H1 (cell line): ENCODE data around the gene CSTF3. TPM values are rescaled to one million over a fixed set of nuclear protein-coding genes. Genes with fewer than 3 reads are reported as not detected.

Source experiments
- CTCF ChIA-PET: fragments of 300-600 bp; sonication (Branson Sonifier 250); formaldehyde crosslinking; loops from one replicate; lab custom pipeline; 2021; ENCODE audit not compliant: partially characterized antibody; lab: Charles Lee
- POLR2A ChIA-PET: fragments of 300-600 bp; sonication (Branson Sonifier 250); formaldehyde crosslinking; loops from one replicate; lab custom pipeline; 2021; ENCODE audit warnings: inconsistent platforms; ENCODE audit not compliant: partially characterized antibody; lab: Charles Lee
- DNase-seq, 2 experiments: peaks; one replicate each; pipeline versions ENCODE4 v3.0.0 to v3.0.0-alpha.2; 2010 to 2022; ENCODE audit warnings: low spot score in 2 of 2, low read depth in 1 of 2, mixed read lengths in 1 of 2
- FAIRE-seq: peaks from 2 replicates; lab custom pipeline; 2011; peaks lifted over from hg19 to GRCh38; lab: Jason Lieb, UNC
- H2AFZ ChIP-seq: 2 replicates; pipeline ENCODE4 v1.8.1; 2012; ENCODE audit warnings: low read length, inconsistent platforms
- H2AK5ac ChIP-seq: 2 replicates; pipeline ENCODE4 v1.6.1; 2013; ENCODE audit warnings: low read depth, low read length
- H2BK120ac ChIP-seq: replicated peaks from 2 replicates; pipeline ENCODE3; 2013; ENCODE audit warnings: low read depth, low read length, inconsistent platforms
- H2BK12ac ChIP-seq: 2 replicates; pipeline ENCODE4 v1.6.1; 2013; ENCODE audit warnings: low read depth, low read length
- H2BK15ac ChIP-seq: 2 replicates; pipeline ENCODE4 v1.6.1; 2013; ENCODE audit warnings: low read length
- H2BK20ac ChIP-seq: 2 replicates; pipeline ENCODE4 v1.6.1; 2013; ENCODE audit warnings: low read length
- H2BK5ac ChIP-seq: 2 replicates; pipeline ENCODE4 v1.6.1; 2013; ENCODE audit warnings: low read depth, low read length
- H3K14ac ChIP-seq: 2 replicates; pipeline ENCODE4 v1.6.1; 2013; ENCODE audit warnings: inconsistent platforms; ENCODE audit not compliant: insufficient read length
- H3K18ac ChIP-seq: 2 replicates; pipeline ENCODE4 v1.6.1; 2013; ENCODE audit warnings: low read length; ENCODE audit errors: extremely low read depth
- H3K23ac ChIP-seq: 2 replicates; pipeline ENCODE4 v1.6.1; 2013; ENCODE audit warnings: inconsistent platforms; ENCODE audit not compliant: insufficient read length
- H3K23me2 ChIP-seq: 2 replicates; pipeline ENCODE4 v1.6.1; 2013; ENCODE audit warnings: low read depth, low read length
- H3K27ac ChIP-seq: 2 replicates; pipeline ENCODE4 v1.6.1; 2011; ENCODE audit warnings: low read depth, low read length, inconsistent platforms
- H3K27me3 ChIP-seq, 4 experiments: replicated peaks in 1 of 4; 1 replicate in 1 of 4; 2 replicates in 3 of 4; pipeline versions ENCODE4 v1.6.1 to v1.8.1; 2011 to 2013; ENCODE audit warnings: low read length in 3 of 4, mild to moderate bottlenecking in 3 of 4, inconsistent platforms in 2 of 4, mixed read lengths in 2 of 4, moderate library complexity in 1 of 4; ENCODE audit not compliant: control insufficient read depth in 3 of 4, insufficient read depth in 3 of 4; ENCODE audit errors: extremely low read depth in 1 of 4
- H3K36me3 ChIP-seq, 4 experiments: 2 replicates each; pipeline versions ENCODE4 v1.6.1 to v1.8.1; 2011 to 2013; ENCODE audit warnings: mild to moderate bottlenecking in 4 of 4, low read length in 3 of 4, moderate library complexity in 2 of 4, control low read depth in 1 of 4, inconsistent platforms in 1 of 4; ENCODE audit not compliant: insufficient read depth in 4 of 4, control insufficient read depth in 2 of 4
- H3K4ac ChIP-seq: replicated peaks from 2 replicates; pipeline ENCODE3; 2013; ENCODE audit warnings: low read length, low read depth, mixed read lengths, inconsistent platforms; ENCODE audit not compliant: insufficient read length
- H3K4me1 ChIP-seq, 4 experiments: replicated peaks in 1 of 4; 1 replicate in 1 of 4; 2 replicates in 3 of 4; pipeline versions ENCODE4 v1.6.1 to v1.8.1; 2011 to 2013; ENCODE audit warnings: low read length in 3 of 4, inconsistent platforms in 2 of 4, mixed read lengths in 1 of 4; ENCODE audit not compliant: insufficient read depth in 4 of 4, control insufficient read depth in 3 of 4
- H3K4me2 ChIP-seq, 2 experiments: 2 replicates each; pipeline versions ENCODE4 v1.6.1 to v1.8.1; 2011 to 2013; ENCODE audit warnings: low read depth in 2 of 2, low read length in 2 of 2, control low read depth in 1 of 2, inconsistent platforms in 1 of 2, mild to moderate bottlenecking in 1 of 2; ENCODE audit not compliant: insufficient read depth in 1 of 2
- H3K4me3 ChIP-seq, 4 experiments: fragments of 200-600, 300-600 bp in 1 of 4; sonication (generic), shearing (Covaris generic), sonication (Bioruptor Twin) in 1 of 4; 2 replicates each; pipeline versions ENCODE4 v1.5.1 to v1.8.1; 2011 to 2016; ENCODE audit warnings: low read length in 4 of 4, low read depth in 3 of 4, control low read depth in 2 of 4, inconsistent platforms in 2 of 4, mild to moderate bottlenecking in 2 of 4, mixed read lengths in 1 of 4, moderate library complexity in 1 of 4; ENCODE audit not compliant: insufficient read depth in 2 of 4; ENCODE audit errors: extremely low read depth in 1 of 4
- H3K56ac ChIP-seq: replicated peaks from 2 replicates; pipeline ENCODE3; 2013; ENCODE audit warnings: low read depth, mild to moderate bottlenecking, mixed read lengths, low read length, inconsistent platforms; ENCODE audit not compliant: insufficient read length
- H3K79me1 ChIP-seq: 2 replicates; pipeline ENCODE4 v1.6.1; 2013; ENCODE audit warnings: low read depth, low read length, control low read depth
- H3K79me2 ChIP-seq, 2 experiments: 2 replicates each; pipeline versions ENCODE4 v1.6.1 to v1.8.1; 2012 to 2013; ENCODE audit warnings: low read length in 2 of 2, mild to moderate bottlenecking in 2 of 2, inconsistent platforms in 1 of 2; ENCODE audit not compliant: insufficient read depth in 2 of 2, control insufficient read depth in 1 of 2
- H3K9ac ChIP-seq, 4 experiments: replicated peaks in 1 of 4; 1 replicate in 1 of 4; 2 replicates in 3 of 4; pipeline versions ENCODE4 v1.6.1 to v1.8.1; 2011 to 2013; ENCODE audit warnings: low read depth in 3 of 4, low read length in 3 of 4, control low read depth in 2 of 4, mild to moderate bottlenecking in 2 of 4, moderate library complexity in 2 of 4, inconsistent platforms in 1 of 4; ENCODE audit errors: extremely low read depth in 1 of 4
- H3K9me3 ChIP-seq, 2 experiments: 2 replicates each; pipeline versions ENCODE4 v1.6.1 to v1.8.1; 2012 to 2013; ENCODE audit warnings: mild to moderate bottlenecking in 2 of 2, moderate library complexity in 2 of 2, control low read depth in 1 of 2, inconsistent platforms in 1 of 2, low read depth in 1 of 2, low read length in 1 of 2, mixed read lengths in 1 of 2; ENCODE audit not compliant: insufficient read depth in 2 of 2
- H4K20me1 ChIP-seq, 2 experiments: replicated peaks in 1 of 2; 2 replicates each; pipeline versions ENCODE3 to v1.8.1; 2011 to 2013; ENCODE audit warnings: inconsistent platforms in 2 of 2, low read length in 2 of 2, mild to moderate bottlenecking in 1 of 2; ENCODE audit not compliant: insufficient read depth in 2 of 2, control insufficient read depth in 1 of 2
- H4K5ac ChIP-seq: 2 replicates; pipeline ENCODE4 v1.6.1; 2013; ENCODE audit warnings: low read length, low read depth, mixed read lengths, inconsistent platforms; ENCODE audit not compliant: insufficient read length
- H4K8ac ChIP-seq: 2 replicates; pipeline ENCODE4 v1.8.0; 2013; ENCODE audit warnings: mild to moderate bottlenecking, moderate library complexity, low read length, inconsistent platforms; ENCODE audit not compliant: insufficient read depth; ENCODE audit errors: extremely low read depth
- H4K91ac ChIP-seq: replicated peaks from 2 replicates; pipeline ENCODE3; 2013; ENCODE audit warnings: low read length, mixed read lengths, inconsistent platforms; ENCODE audit not compliant: insufficient read length
- CTBP2 ChIP-seq: IDR thresholded peaks from 2 replicates; pipeline ENCODE4 v1.7.0; 2011; ENCODE audit warnings: borderline replicate concordance, mild to moderate bottlenecking, moderate library complexity, mixed read lengths, low read length; ENCODE audit not compliant: insufficient read depth, insufficient read length
- EP300 ChIP-seq, 2 experiments: IDR thresholded peaks; 1 replicate in 1 of 2; 2 replicates in 1 of 2; pipeline ENCODE4 v1.6.1; 2011 to 2012; ENCODE audit warnings: low read depth in 2 of 2, low read length in 2 of 2, mild to moderate bottlenecking in 2 of 2, borderline replicate concordance in 1 of 2, inconsistent platforms in 1 of 2, moderate library complexity in 1 of 2
- HDAC2 ChIP-seq, 2 experiments: fragments of 300-600 bp in 1 of 2; sonication (generic) in 1 of 2; IDR thresholded peaks; 2 replicates each; pipeline ENCODE4 v1.6.1; 2011 to 2012; ENCODE audit warnings: low read depth in 2 of 2, low read length in 2 of 2, mild to moderate bottlenecking in 2 of 2, moderate library complexity in 2 of 2, borderline replicate concordance in 1 of 2, inconsistent platforms in 1 of 2
- POLR2A ChIP-seq, 2 experiments: IDR thresholded peaks; 1 replicate in 1 of 2; 2 replicates in 1 of 2; pipeline ENCODE4 v1.6.1; 2011; ENCODE audit warnings: low read depth in 2 of 2, low read length in 2 of 2, mild to moderate bottlenecking in 2 of 2; ENCODE audit errors: control extremely low read depth in 1 of 2
- SIN3A ChIP-seq, 2 experiments: IDR thresholded peaks in 1 of 2; conservative IDR thresholded peaks in 1 of 2; 2 replicates each; pipeline ENCODE4 v1.6.1; 2011 to 2012; ENCODE audit warnings: low read length in 2 of 2, improper control_type of control experiment in 1 of 2, low read depth in 1 of 2, mild to moderate bottlenecking in 1 of 2
- SP1 ChIP-seq: IDR thresholded peaks from 2 replicates; pipeline ENCODE4 v1.6.1; 2011; ENCODE audit warnings: low read depth, low read length
- polyA plus RNA-seq, 7 experiments: library from polyadenylated mRNA; depleted of rRNA in 3 of 7; stranded (reverse) in 5 of 7; unstranded in 2 of 7; fragments of >200 nt in 5 of 7; fragments of 200-250 nt in 2 of 7; gene quantifications; 1 replicate in 5 of 7; 2 replicates in 1 of 7; 4 replicates in 1 of 7; pipeline versions ENCODE4 v1.2.1 to v1.2.3, GENCODE V29; 2011 to 2013; ENCODE audit warnings: missing spikeins in 2 of 7, mixed read lengths in 2 of 7
- total RNA-seq: library from RNA; stranded (reverse); fragmentation: NEBNext Ultra II Directional; extraction: Animal tissue kit (Norgen Biotek cat#: 25700); gene quantifications from 2 replicates; pipeline ENCODE4 v1.2.1, GENCODE V29; 2021
- TF ChIP-seq, protein P1 (sequence below): IDR thresholded peaks from 2 replicates; pipeline ENCODE4 v1.6.1; 2011; ENCODE audit warnings: low read length, improper control_type of control experiment

Gene CSTF3
- total and polyA plus RNA-seq, 2 of the 8 experiments (the other 6 are each of a cell fraction or from before 2014, with no cell fraction given) = 22.3 to 54.7 TPM

DNA sequence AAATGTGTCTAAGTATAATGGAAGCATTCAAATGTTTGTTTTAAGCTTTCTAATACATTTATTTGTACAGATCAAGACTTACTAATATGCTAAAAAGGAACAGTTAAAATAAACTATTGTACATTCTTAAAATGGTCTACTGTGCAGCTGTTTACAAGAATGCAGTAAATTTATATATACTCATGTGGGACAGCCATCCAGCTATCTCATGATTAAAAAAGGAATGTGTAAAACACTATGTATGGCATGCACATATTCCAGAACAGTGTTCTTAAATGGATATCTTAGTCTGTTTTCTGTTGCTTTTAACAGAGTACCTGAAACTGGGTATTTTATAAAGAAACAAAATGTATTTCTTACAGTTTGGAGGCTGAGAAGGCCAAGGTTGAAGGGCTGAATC is 30.2 kb upstream of the CSTF3 start:
- no peak for DNase-seq

More for the DNA sequence above, 30.2 kb upstream of the CSTF3 start:
- H3K23ac ChIP-seq = no peak overlapping the region
- no peak overlapping the region for H2AK5ac ChIP-seq
- no peak overlapping the region for H3K27ac ChIP-seq
- ChIA-PET CTCF (interaction anchor here (1.1 kb wide), 1 partner anchor 17 kb away, joined by 3 read pairs; no protein-coding TSS in a partner anchor), POLR2A (interaction anchor here (1.2 kb wide), 1 partner anchor 21 kb away, joined by 3 read pairs; no protein-coding TSS in a partner anchor)
- no peak overlapping the region for H3K14ac ChIP-seq
- FAIRE-seq = no peak
- no peak overlapping the region for H3K4ac ChIP-seq
- no peaks in the 10 kb centered on the region for H3K9me3 ChIP-seq
- no peaks in the 10 kb centered on the region for H3K23me2 ChIP-seq
- no peak overlapping the region for H2AFZ ChIP-seq
- peaks cover 5 to 10% (median 8%) of the 10 kb centered on the region in 4 experiments; a peak in 6 of 7 replicates for H3K4me1 ChIP-seq
- H3K18ac ChIP-seq = no peak overlapping the region
- H3K79me1 ChIP-seq = no peaks in the 10 kb centered on the region
- no peak overlapping the region for H2BK20ac ChIP-seq
- H2BK12ac ChIP-seq = no peak overlapping the region
- no peak overlapping the region for H4K5ac ChIP-seq
- TF ChIP-seq POLR2A (IDR thresholded peaks at IDR 0.05; ENCODE audit: control extremely low read depth in 1 of 2, low read depth in 2 of 2, low read length in 2 of 2) = no peak
- TF ChIP-seq CTBP2 = no peak
- TF ChIP-seq SP1 = no peak
- no peak for TF ChIP-seq SIN3A (conservative IDR thresholded peaks at IDR 0.05 in 1 of 2, IDR thresholded peaks at IDR 0.05 in 1 of 2; ENCODE audit: low read depth in 1 of 2, low read length in 2 of 2)
- TF ChIP-seq HDAC2 (IDR thresholded peaks at IDR 0.05; ENCODE audit: borderline replicate concordance in 1 of 2, low read depth in 2 of 2, low read length in 2 of 2) = no peak
- no peak for TF ChIP-seq EP300 (IDR thresholded peaks at IDR 0.05; ENCODE audit: borderline replicate concordance in 1 of 2, low read depth in 2 of 2, low read length in 2 of 2)
- TF ChIP-seq, protein P1, sequence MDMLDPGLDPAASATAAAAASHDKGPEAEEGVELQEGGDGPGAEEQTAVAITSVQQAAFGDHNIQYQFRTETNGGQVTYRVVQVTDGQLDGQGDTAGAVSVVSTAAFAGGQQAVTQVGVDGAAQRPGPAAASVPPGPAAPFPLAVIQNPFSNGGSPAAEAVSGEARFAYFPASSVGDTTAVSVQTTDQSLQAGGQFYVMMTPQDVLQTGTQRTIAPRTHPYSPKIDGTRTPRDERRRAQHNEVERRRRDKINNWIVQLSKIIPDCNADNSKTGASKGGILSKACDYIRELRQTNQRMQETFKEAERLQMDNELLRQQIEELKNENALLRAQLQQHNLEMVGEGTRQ = no peak
- no peaks in the 10 kb centered on the region for H4K20me1 ChIP-seq
- no peak overlapping the region for H3K4me2 ChIP-seq
- H3K27me3 ChIP-seq = no peaks in the 10 kb centered on the region
- H3K56ac ChIP-seq = no peak overlapping the region
- no peak overlapping the region for H2BK15ac ChIP-seq
- H3K36me3 ChIP-seq = no peaks in the 10 kb centered on the region
- no peak overlapping the region for H2BK5ac ChIP-seq
- H3K4me3 ChIP-seq = no peak overlapping the region
- no peak overlapping the region for H3K9ac ChIP-seq
- H4K91ac ChIP-seq = no peak overlapping the region
- no peak overlapping the region for H2BK120ac ChIP-seq
- no peak overlapping the region; the same call in 1 of the 2 replicates for H4K8ac ChIP-seq
- H3K79me2 ChIP-seq = no peaks in the 10 kb centered on the region
